BLaER1 treated with 17β-estradiol and CSF1 and Interleukin-3, amounts not matched to agents 10 nM and 100 nM (cell line): ENCODE measurements around the gene MUC4.
"Not testable (repeated sequence)": the region's sequence is repeated elsewhere in the genome, so short reads cannot be mapped to it uniquely, and the experiment has no call there.

Experiments used
- H3K27ac ChIP-seq, 11 experiments: shearing (Covaris generic); formaldehyde crosslinking; 2 replicates each; pipeline ENCODE4 v1.8.1; 2022
- H3K27me3 ChIP-seq, 11 experiments: shearing (Covaris generic); formaldehyde crosslinking; 2 replicates each; pipeline ENCODE4 v1.8.1; 2022
- H3K36me3 ChIP-seq, 11 experiments: shearing (Covaris generic); formaldehyde crosslinking; 2 replicates each; pipeline ENCODE4 v1.8.1; 2022
- H3K4me1 ChIP-seq, 10 experiments: shearing (Covaris generic); formaldehyde crosslinking; 2 replicates each; pipeline ENCODE4 v1.8.1; 2022
- H3K4me2 ChIP-seq, 11 experiments: shearing (Covaris generic); formaldehyde crosslinking; 2 replicates each; pipeline ENCODE4 v1.8.1; 2022
- H3K4me3 ChIP-seq, 10 experiments: shearing (Covaris generic); formaldehyde crosslinking; 2 replicates each; pipeline ENCODE4 v1.8.1; 2022
- H3K9ac ChIP-seq, 11 experiments: shearing (Covaris generic); formaldehyde crosslinking; 2 replicates each; pipeline ENCODE4 v1.8.1; 2022
- H3K9me3 ChIP-seq, 11 experiments: shearing (Covaris generic); formaldehyde crosslinking; replicated peaks in 1 of 11; 2 replicates each; pipeline ENCODE4 v1.8.1; 2022
- H4K20me1 ChIP-seq, 11 experiments: shearing (Covaris generic); formaldehyde crosslinking; 2 replicates each; pipeline ENCODE4 v1.8.1; 2022
- Cebpa-rat ChIP-seq, 11 experiments: shearing (Covaris generic); IDR thresholded peaks; 2 replicates each; pipeline ENCODE4 v1.8.1; 2022

MUC4 gene

DNA sequence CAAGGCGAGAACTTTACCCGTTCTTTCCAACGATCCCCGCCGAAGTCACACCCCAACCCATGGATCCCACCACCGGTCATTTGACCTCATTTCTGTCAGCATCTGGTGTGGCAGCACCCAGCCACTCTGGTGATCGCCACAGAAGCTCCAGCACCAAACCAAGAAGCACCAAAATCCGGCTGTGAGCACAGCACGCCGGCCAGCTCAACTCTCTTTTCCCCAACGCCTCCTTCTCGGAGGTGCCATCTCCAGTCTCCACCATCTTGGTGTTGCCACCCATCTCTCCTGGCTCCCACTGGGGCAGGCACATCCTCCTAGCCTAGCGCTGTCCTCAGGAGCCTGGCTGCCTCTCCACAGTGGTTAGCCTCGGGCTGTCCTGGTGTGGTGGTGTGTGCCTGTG lies 6.5 kb downstream of the MUC4 start:
- H3K9ac ChIP-seq: no peak overlapping the region
- H3K9me3 ChIP-seq: no peaks in the 10 kb centered on the region
- no peak overlapping the region for H3K4me3 ChIP-seq
- H3K4me2 ChIP-seq: peak overlapping the region in 10 of 11 experiments; percentile 72 to 99 (median 90); a peak in 20 of 22 replicates
- H3K4me1 ChIP-seq: peaks cover 71 to 100% (median 99%) of the 10 kb centered on the region in 10 experiments
- H4K20me1 ChIP-seq: peaks cover 0 to 8% (median 0%) of the 10 kb centered on the region in 11 experiments; a peak in 2 of 22 replicates
- no peak for TF ChIP-seq Cebpa-rat (IDR thresholded peaks at IDR 0.05)
- H3K27me3 ChIP-seq: peaks cover 0 to 69% (median 0%) of the 10 kb centered on the region in 11 experiments; a peak in 8 of 22 replicates
- no peaks in the 10 kb centered on the region for H3K36me3 ChIP-seq
- H3K27ac ChIP-seq: peak overlapping the region in 4 of 11 experiments; percentile 35 to 63 (median 52); a peak in 7 of 22 replicates

DNA sequence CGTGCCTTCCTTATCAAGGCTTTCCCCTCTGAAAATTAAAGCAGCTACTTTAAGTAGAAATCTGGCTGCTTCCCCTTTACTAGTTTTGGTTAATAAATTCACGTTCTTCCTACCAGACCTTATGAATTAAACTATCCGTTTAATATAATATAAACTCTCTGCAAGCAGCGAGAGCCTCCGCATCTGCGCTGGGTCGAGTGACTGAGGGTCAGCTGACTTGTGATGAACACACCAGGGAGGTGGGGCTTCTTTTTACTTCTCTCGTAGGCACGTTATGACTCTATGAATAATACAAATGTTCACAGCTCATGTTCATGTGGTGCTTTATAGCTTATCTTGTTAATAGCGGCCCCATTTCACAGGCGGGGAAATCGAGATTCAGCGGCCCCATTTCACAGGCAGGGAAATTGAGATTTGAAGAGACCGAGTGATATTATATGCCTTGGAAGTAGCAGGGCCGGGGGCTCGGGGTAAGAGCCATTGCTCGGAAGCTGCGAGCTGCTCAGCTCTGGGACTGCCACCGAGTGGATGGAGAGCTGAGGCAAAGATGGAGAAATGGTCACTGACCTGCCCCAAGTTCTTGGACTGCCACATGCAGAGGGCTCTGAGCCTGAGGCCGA lies 8.3 kb downstream of the MUC4 start:
- Histone ChIP-seq H3K36me3 (no peaks in the 10 kb centered on the region), H3K4me2 (peak overlapping the region; percentile 73 to 99 (median 87)), H3K27ac (peak overlapping the region in 8 of 11 experiments; percentile 17 to 70 (median 52); a peak in 8 of 22 replicates), H4K20me1 (no peaks in the 10 kb centered on the region; a peak in 1 of 22 replicates), H3K4me1 (peaks cover 58 to 88% (median 86%) of the 10 kb centered on the region in 10 experiments), H3K9ac (peak overlapping the region in 9 of 11 experiments; percentile 12 to 67 (median 28); a peak in 11 of 22 replicates), H3K9me3 (no peaks in the 10 kb centered on the region), H3K4me3 (peak overlapping the region; percentile 2 to 53 (median 31); a peak in 15 of 20 replicates), H3K27me3 (peaks cover 0 to 52% (median 0%) of the 10 kb centered on the region in 11 experiments; a peak in 6 of 22 replicates)
- TF ChIP-seq Cebpa-rat (IDR thresholded peaks at IDR 0.05): no peak

DNA sequence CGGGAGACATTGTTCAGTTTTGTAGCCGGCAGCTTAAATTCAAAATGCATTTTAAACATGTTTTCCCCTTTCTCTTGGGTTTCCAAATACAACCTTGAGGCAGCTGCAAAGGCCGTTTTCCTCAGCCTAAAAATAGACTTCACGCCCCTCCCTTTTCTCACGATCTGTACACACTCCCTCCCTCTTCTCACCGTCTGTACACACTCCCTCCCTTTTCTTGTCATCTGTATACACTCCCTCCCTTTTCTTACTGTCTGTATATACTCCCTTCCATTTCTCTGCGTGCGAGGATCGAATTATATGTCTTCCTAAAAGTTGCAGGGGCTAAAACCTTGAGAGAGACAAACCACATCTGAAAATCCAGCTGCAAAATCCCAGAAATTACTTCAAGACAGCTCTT lies 8.9 kb downstream of the MUC4 start:
- H3K27me3 ChIP-seq: peaks cover 0 to 46% (median 0%) of the 10 kb centered on the region in 11 experiments; a peak in 6 of 22 replicates
- no peaks in the 10 kb centered on the region for H3K9me3 ChIP-seq
- peaks cover 51 to 81% (median 80%) of the 10 kb centered on the region in 10 experiments for H3K4me1 ChIP-seq
- no peaks in the 10 kb centered on the region for H3K36me3 ChIP-seq
- H3K9ac ChIP-seq: peak overlapping the region; percentile 12 to 67 (median 28); a peak in 19 of 22 replicates
- H3K27ac ChIP-seq: peak overlapping the region in 9 of 11 experiments; percentile 17 to 70 (median 45); a peak in 15 of 22 replicates
- TF ChIP-seq Cebpa-rat (IDR thresholded peaks at IDR 0.05): no peak
- no peaks in the 10 kb centered on the region; a peak in 1 of 22 replicates for H4K20me1 ChIP-seq
- H3K4me2 ChIP-seq: peak overlapping the region; percentile 73 to 99 (median 87)
- peak overlapping the region; percentile 2 to 53 (median 31); a peak in 16 of 20 replicates for H3K4me3 ChIP-seq

DNA sequence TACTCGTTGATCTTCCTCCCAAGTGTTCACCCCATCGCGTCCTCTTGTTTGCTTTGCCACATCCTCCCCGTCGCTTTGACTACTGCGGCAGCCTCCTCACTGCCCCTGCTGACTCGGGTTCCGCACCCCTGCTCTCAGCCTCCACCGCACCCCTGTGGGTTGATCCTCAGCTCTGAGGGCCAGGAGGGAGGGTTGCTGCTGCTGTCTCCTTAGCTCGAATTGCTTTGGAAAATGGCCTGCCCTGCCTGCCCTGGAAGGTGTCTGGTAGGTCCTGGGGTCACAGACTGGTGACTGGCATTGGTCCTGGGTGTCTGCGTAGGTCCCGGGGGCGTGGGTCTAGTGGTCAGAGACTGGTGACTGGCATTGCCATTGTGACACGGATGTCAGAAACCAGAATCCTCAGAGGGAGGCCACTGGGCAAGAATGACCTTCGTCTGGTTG lies 9.4 kb downstream of the MUC4 start:
- Histone ChIP-seq H3K4me1 (peaks cover 46 to 76% (median 74%) of the 10 kb centered on the region in 10 experiments), H3K9ac (peak overlapping the region; percentile 12 to 67 (median 28); a peak in 17 of 22 replicates), H3K9me3 (no peaks in the 10 kb centered on the region), H3K36me3 (no peaks in the 10 kb centered on the region), H4K20me1 (no peaks in the 10 kb centered on the region; a peak in 1 of 22 replicates), H3K27ac (peak overlapping the region in 9 of 11 experiments; percentile 12 to 70 (median 45); a peak in 15 of 22 replicates), H3K4me2 (peak overlapping the region; percentile 73 to 99 (median 87)), H3K27me3 (peaks cover 0 to 42% (median 0%) of the 10 kb centered on the region in 11 experiments; a peak in 5 of 22 replicates), H3K4me3 (peak overlapping the region; percentile 2 to 53 (median 31); a peak in 10 of 20 replicates)
- TF ChIP-seq Cebpa-rat (IDR thresholded peaks at IDR 0.05): no peak

DNA sequence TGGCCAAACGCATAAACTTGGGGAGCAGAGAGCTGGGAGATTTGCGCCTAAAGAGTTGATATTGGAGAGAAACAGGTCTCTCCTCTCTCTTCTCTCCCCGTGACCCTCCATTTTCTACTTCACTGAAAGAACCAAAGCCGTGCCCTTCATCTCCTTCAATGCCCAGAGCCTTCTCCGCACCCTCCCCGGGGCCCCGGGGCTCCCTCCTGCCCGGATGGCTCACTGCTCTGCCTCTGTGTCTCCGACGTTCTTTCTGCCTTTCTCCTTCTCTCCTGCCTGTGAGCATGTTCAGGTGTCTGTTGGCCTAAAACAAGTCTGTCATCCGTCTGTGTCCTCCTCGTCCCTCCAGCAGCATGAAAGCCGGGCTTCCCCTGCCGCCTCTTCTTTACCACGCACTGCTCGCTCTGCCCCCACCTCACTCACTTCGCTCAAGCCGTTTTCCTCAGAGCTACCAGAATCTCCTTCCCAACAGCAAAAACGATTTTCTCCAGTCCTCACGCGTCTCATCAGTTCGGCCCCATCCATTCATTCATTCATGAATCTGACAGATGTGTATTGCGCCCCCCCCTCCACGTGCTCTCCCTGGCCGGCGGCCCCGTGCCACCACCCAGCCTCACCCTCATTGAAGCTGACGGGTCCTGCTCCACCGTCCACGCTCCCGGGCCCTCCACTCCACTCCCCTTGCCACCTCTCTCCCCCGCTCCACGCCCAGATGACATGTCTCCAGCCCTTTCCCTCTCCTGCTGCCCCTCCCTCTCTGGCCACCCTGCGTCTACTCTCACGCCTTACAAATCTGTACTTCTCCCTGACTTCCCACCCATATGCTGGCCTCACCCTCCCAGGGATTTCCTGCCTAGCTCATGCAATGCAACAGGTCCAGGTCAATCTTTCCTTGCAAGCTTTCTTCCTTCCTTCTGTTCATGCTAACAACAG lies 10.2 kb downstream of the MUC4 start:
- Histone ChIP-seq H3K4me1 (peaks cover 40 to 69% (median 67%) of the 10 kb centered on the region in 10 experiments), H3K36me3 (no peaks in the 10 kb centered on the region), H3K4me2 (peak overlapping the region; percentile 73 to 99 (median 87)), H4K20me1 (no peaks in the 10 kb centered on the region), H3K9ac (peak overlapping the region in 7 of 11 experiments; percentile 12 to 67 (median 28); a peak in 6 of 22 replicates), H3K4me3 (0 out of 20 replicates have a peak overlapping the region, but pooled peaks of 2 of the 10 experiments have one; percentile 9 to 18), H3K27me3 (peaks cover 0 to 42% (median 0%) of the 10 kb centered on the region in 11 experiments; a peak in 5 of 22 replicates), H3K27ac (peak overlapping the region in 8 of 11 experiments; percentile 12 to 70 (median 52); a peak in 13 of 22 replicates), H3K9me3 (no peaks in the 10 kb centered on the region)
- TF ChIP-seq Cebpa-rat (IDR thresholded peaks at IDR 0.05): no peak

DNA sequence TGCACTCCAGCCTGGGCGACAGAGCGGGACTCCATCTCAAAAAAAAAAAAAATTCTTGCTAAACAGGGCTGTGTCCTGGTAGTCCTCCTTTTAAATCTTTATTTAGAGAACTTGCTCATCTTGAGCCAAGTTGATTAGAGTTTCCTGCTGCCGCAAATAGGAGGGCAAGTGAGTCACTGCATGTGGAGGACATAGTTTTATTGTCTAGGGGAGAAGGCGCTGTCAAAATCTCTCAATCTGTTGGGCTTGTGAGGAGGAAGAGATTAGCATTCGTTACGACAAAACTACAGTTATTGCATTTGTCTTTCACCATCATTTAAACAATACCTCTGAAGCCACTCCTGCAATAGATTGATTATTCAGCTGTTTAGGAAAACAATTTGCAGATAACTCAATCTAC lies 11.5 kb downstream of the MUC4 start:
- no peaks in the 10 kb centered on the region for H4K20me1 ChIP-seq
- peaks cover 0 to 41% (median 0%) of the 10 kb centered on the region in 11 experiments; a peak in 5 of 22 replicates for H3K27me3 ChIP-seq
- H3K4me3 ChIP-seq: no peak overlapping the region
- H3K9ac ChIP-seq: no peak overlapping the region
- H3K27ac ChIP-seq: peak overlapping the region in 1 of 11 experiments; percentile 70; a peak in 1 of 22 replicates
- no peaks in the 10 kb centered on the region for H3K9me3 ChIP-seq
- no peak for TF ChIP-seq Cebpa-rat (IDR thresholded peaks at IDR 0.05)
- peaks cover 33 to 56% (median 55%) of the 10 kb centered on the region in 10 experiments for H3K4me1 ChIP-seq
- peak overlapping the region in 8 of 11 experiments; percentile 3 to 99 (median 94); a peak in 13 of 22 replicates for H3K4me2 ChIP-seq
- no peaks in the 10 kb centered on the region for H3K36me3 ChIP-seq

DNA sequence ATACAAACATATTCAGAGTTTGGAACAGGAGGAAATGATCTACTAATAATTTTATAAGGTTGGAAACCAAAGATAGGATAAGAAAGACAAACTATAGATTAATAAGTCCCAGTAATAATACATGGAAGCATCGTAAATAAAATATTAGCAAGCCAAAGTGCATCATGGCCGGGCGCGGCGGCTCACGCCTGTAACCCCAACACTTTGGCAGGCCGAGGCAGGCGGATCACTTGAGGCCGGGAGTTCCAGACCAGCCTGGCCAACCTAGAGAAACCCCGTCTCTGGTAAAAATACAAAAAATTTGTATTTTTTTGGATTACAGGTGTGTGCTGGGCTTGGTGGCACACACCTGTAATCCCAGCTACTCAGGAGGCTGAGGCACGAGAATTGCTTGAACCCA lies 14.9 kb downstream of the MUC4 start:
- TF ChIP-seq Cebpa-rat (IDR thresholded peaks at IDR 0.05): no peak
- H4K20me1 ChIP-seq: no peaks in the 10 kb centered on the region
- H3K9me3 ChIP-seq: peaks cover 0 to 11% (median 5%) of the 10 kb centered on the region in 11 experiments; a peak in 10 of 22 replicates

DNA sequence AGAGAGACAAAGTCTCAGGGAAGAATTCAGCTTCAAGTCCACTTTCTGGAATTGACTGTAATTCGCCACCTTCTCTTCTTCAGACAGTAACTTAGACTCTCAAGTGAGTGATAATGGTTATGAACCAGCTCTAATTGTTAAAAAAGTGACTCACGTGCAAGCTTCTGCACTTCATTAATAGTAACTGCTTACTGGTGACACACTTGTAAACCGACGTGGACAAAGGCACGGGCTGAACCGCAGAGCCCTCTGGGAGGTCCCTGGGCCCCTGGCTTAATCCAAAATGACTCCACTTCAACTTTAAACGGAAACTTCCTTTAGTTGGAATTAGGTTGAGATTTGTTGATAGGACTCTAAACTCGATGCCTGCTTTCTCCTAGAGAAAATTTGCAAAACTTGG lies 17.0 kb downstream of the MUC4 start:
- no peak overlapping the region for H3K9ac ChIP-seq
- no peak overlapping the region for H3K4me2 ChIP-seq
- H4K20me1 ChIP-seq: no peaks in the 10 kb centered on the region
- no peak overlapping the region for H3K27ac ChIP-seq
- no peak for TF ChIP-seq Cebpa-rat (IDR thresholded peaks at IDR 0.05)
- no peaks in the 10 kb centered on the region for H3K27me3 ChIP-seq
- peaks cover 12 to 20% (median 18%) of the 10 kb centered on the region in 10 experiments for H3K4me1 ChIP-seq
- H3K36me3 ChIP-seq: no peaks in the 10 kb centered on the region
- no peak overlapping the region for H3K4me3 ChIP-seq
- H3K9me3 ChIP-seq: peaks cover 0 to 17% (median 9%) of the 10 kb centered on the region in 11 experiments; a peak in 11 of 22 replicates

More for the DNA sequence above, 14.9 kb downstream of the MUC4 start:
- Histone ChIP-seq H3K27me3 (peaks cover 0 to 12% (median 0%) of the 10 kb centered on the region in 11 experiments; a peak in 4 of 22 replicates), H3K4me1 (peaks cover 6 to 21% (median 20%) of the 10 kb centered on the region in 10 experiments), H3K36me3 (no peaks in the 10 kb centered on the region), H3K9ac (no peak overlapping the region), H3K4me3 (no peak overlapping the region), H3K4me2 (no peak overlapping the region), H3K27ac (no peak overlapping the region)

DNA sequence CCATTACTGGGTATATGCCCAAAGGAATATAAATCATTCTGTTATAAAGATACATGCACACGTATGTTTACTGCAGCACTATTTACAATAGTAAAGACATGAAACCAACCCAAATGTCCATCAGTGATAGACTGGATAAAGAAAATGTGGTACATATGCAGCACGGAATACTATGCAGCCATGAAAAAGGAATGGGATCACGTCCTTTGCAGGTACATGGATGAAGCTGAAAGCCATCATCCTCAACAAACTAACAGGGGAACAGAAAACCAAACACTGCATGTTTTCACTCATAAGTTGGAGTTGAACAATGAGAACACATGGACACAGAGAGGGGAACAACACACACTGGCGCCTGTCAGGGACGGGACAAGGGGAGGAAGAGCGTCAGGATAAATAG lies 19.1 kb downstream of the MUC4 start:
- H3K36me3 ChIP-seq, H3K9ac ChIP-seq, H3K4me3 ChIP-seq, H3K27me3 ChIP-seq, H3K4me2 ChIP-seq, H4K20me1 ChIP-seq, H3K27ac ChIP-seq: not testable (repeated sequence)
- H3K9me3 ChIP-seq: peaks cover 6 to 29% (median 17%) of the 10 kb centered on the region in 11 experiments; a peak in 19 of 22 replicates
- H3K4me1 ChIP-seq: peaks cover 12 to 23% (median 19%) of the 10 kb centered on the region in 10 experiments
